Measurements from ENCODE around the gene NUMA1. TPM values are rescaled to one million over a fixed set of nuclear protein-coding genes. Genes with fewer than 3 reads are reported as not detected.

The NUMA1 gene
- total and polyA plus RNA-seq, 4 donors: 19.5 to 93.2 (median 42.1) TPM

- H3K4me1 ChIP-seq (ENCODE audit: control insufficient read depth in 4 of 4, insufficient read depth in 4 of 4, low read length in 3 of 4): peaks cover 5 to 36% (median 29%) of the 10 kb centered on the region in 4 donors
- H3K9me3 ChIP-seq (ENCODE audit: control insufficient read depth in 4 of 4, low read length in 3 of 4): no peaks in the 10 kb centered on the region
- H3K36me3 ChIP-seq (ENCODE audit: control insufficient read depth in 4 of 4, insufficient read depth in 3 of 4, low read depth in 1 of 4, low read length in 3 of 4): peaks cover 9 to 21% (median 17%) of the 10 kb centered on the region in 4 donors
- 46% methylated on average over 4 of the region's 4 CpGs for WGBS
- H3K27me3 ChIP-seq (ENCODE audit: control insufficient read depth in 4 of 4, insufficient read depth in 4 of 4, low read length in 3 of 4): no peaks in the 10 kb centered on the region
- peak overlapping the region; percentile 70 to 98 (median 95) for H3K4me3 ChIP-seq (ENCODE audit: low read depth in 1 of 3, low read length in 3 of 3)
- peak overlapping the region; percentile 86 to 92 for H3K27ac ChIP-seq (ENCODE audit: low read depth in 1 of 2, low read length in 2 of 2)
- no peak for DNase-seq (ENCODE audit: low spot score)
- no peak for TF ChIP-seq TAF1 (conservative IDR thresholded peaks at IDR 0.05)
- no peak for TF ChIP-seq ATF3 (IDR thresholded peaks at IDR 0.05)
- TF ChIP-seq FOXA2 (IDR thresholded peaks at IDR 0.05): no peak
- no peak for TF ChIP-seq MAX (IDR thresholded peaks at IDR 0.05)
- TF ChIP-seq HNF4G (IDR thresholded peaks at IDR 0.05): no peak
- no peak for TF ChIP-seq NR2F2 (IDR thresholded peaks at IDR 0.05)
- no peak for TF ChIP-seq JUND (IDR thresholded peaks at IDR 0.05)
- no peak for TF ChIP-seq HNF4A (conservative IDR thresholded peaks at IDR 0.05)
- H3K9ac ChIP-seq (ENCODE audit: low read depth in 1 of 2, low read length in 2 of 2): peak overlapping the region; percentile 76 to 97
Measured at GRCh38 chr11:72102162-72102561, 21.8 kb upstream of the NUMA1 start.

GRCh38 chr11:72100462-72100861 is 20.1 kb upstream of the NUMA1 start:
- TF ChIP-seq RAD21 (IDR thresholded peaks at IDR 0.05) (no peak), RXRA (IDR thresholded peaks at IDR 0.05) (no peak), ZBTB33 (IDR thresholded peaks at IDR 0.05) (no peak)
- no peak for DNase-seq (ENCODE audit: low spot score)

GRCh38 chr11:72100009-72100408 is 19.7 kb upstream of the NUMA1 start:
- DNase-seq (ENCODE audit: low spot score): no peak
- peaks cover 5 to 36% (median 29%) of the 10 kb centered on the region in 4 donors for H3K4me1 ChIP-seq (ENCODE audit: control insufficient read depth in 4 of 4, insufficient read depth in 4 of 4, low read length in 3 of 4)
- H3K9ac ChIP-seq (ENCODE audit: low read depth in 1 of 2, low read length in 2 of 2): no peak overlapping the region
- no peaks in the 10 kb centered on the region for H3K27me3 ChIP-seq (ENCODE audit: control insufficient read depth in 4 of 4, insufficient read depth in 4 of 4, low read length in 3 of 4)
- 88% methylated on average over 3 of the region's 3 CpGs for WGBS
- no peaks in the 10 kb centered on the region for H3K9me3 ChIP-seq (ENCODE audit: control insufficient read depth in 4 of 4, low read length in 3 of 4)
- H3K4me3 ChIP-seq (ENCODE audit: low read depth in 1 of 3, low read length in 3 of 3): no peak overlapping the region
- H3K36me3 ChIP-seq (ENCODE audit: control insufficient read depth in 4 of 4, insufficient read depth in 3 of 4, low read depth in 1 of 4, low read length in 3 of 4): peaks cover 9 to 29% (median 23%) of the 10 kb centered on the region in 4 donors
- TF ChIP-seq ATF3 (IDR thresholded peaks at IDR 0.05) (no peak), CTCF (IDR thresholded peaks at IDR 0.05; ENCODE audit: low read depth, low read length, missing input control) (no peak)
- H3K27ac ChIP-seq (ENCODE audit: low read depth in 1 of 2, low read length in 2 of 2): peak overlapping the region in 1 of 2 donors; percentile 24

More at GRCh38 chr11:72100462-72100861, 20.1 kb upstream of the NUMA1 start:
- H3K9ac ChIP-seq (ENCODE audit: low read depth in 1 of 2, low read length in 2 of 2): no peak overlapping the region
- H3K27ac ChIP-seq (ENCODE audit: low read depth in 1 of 2, low read length in 2 of 2): peak overlapping the region in 1 of 2 donors; percentile 24
- no peak overlapping the region for H3K4me3 ChIP-seq (ENCODE audit: low read depth in 1 of 3, low read length in 3 of 3)
- peaks cover 5 to 36% (median 29%) of the 10 kb centered on the region in 4 donors for H3K4me1 ChIP-seq (ENCODE audit: control insufficient read depth in 4 of 4, insufficient read depth in 4 of 4, low read length in 3 of 4)
- 84% methylated on average over 1 of the region's 1 CpG for WGBS
- no peaks in the 10 kb centered on the region for H3K27me3 ChIP-seq (ENCODE audit: control insufficient read depth in 4 of 4, insufficient read depth in 4 of 4, low read length in 3 of 4)
- H3K9me3 ChIP-seq (ENCODE audit: control insufficient read depth in 4 of 4, low read length in 3 of 4): no peaks in the 10 kb centered on the region
- peaks cover 9 to 26% (median 23%) of the 10 kb centered on the region in 4 donors for H3K36me3 ChIP-seq (ENCODE audit: control insufficient read depth in 4 of 4, insufficient read depth in 3 of 4, low read depth in 1 of 4, low read length in 3 of 4)

Measured in liver (tissue), 9 donors.